ENCODE results near the gene SLC35B2.

- TF ChIP-seq CTCF (conservative IDR thresholded peaks at IDR 0.05): no peak
- no peak for TF ChIP-seq ZFX (IDR thresholded peaks at IDR 0.05)
These were observed 1.1 kb upstream of the SLC35B2 start for GRCh38 chr6:44258325-44258863.
